HepG2 (cell line): ENCODE data around the gene SSBP4. TPM values are rescaled to one million over a fixed set of nuclear protein-coding genes. Genes with fewer than 3 reads are reported as not detected.

Source experiments
- ATF1 ChIP-seq: IDR thresholded peaks from 2 replicates; pipeline ENCODE4 v1.6.1; 2016; ENCODE audit warnings: mild to moderate bottlenecking, control low read depth
- ATM ChIP-seq: fragments of 450-650 bp; IDR thresholded peaks from 2 replicates; pipeline ENCODE4 v1.7.1; 2017; ENCODE audit warnings: mild to moderate bottlenecking, borderline replicate concordance
- BRCA1 ChIP-seq: sonication (generic); formaldehyde crosslinking; IDR thresholded peaks from 2 replicates; pipeline ENCODE4 v1.4.0; 2020; ENCODE audit warnings: missing genetic modification reagents
- CENPX ChIP-seq: sonication (generic); formaldehyde crosslinking; IDR thresholded peaks from 2 replicates; pipeline ENCODE4 v1.9.0; 2021; ENCODE audit warnings: mild to moderate bottlenecking, missing genetic modification reagents, moderate library complexity
- FIP1L1 ChIP-seq: fragments of 200-400 bp; formaldehyde crosslinking; IDR thresholded peaks from 2 replicates; pipeline ENCODE4 v1.6.1; 2018; ENCODE audit warnings: low read depth, mild to moderate bottlenecking, low read length, moderate library complexity, borderline replicate concordance; ENCODE audit not compliant: insufficient read depth
- KDM4B ChIP-seq: sonication (generic); formaldehyde crosslinking; IDR thresholded peaks from 2 replicates; pipeline ENCODE4 v1.4.0; 2020; ENCODE audit warnings: missing genetic modification reagents
- NFYC ChIP-seq: IDR thresholded peaks from 2 replicates; pipeline ENCODE4 v1.6.1; 2016; ENCODE audit warnings: missing genetic modification reagents, missing compliant biosample characterization
- NRL ChIP-seq: sonication (generic); formaldehyde crosslinking; IDR thresholded peaks from 2 replicates; pipeline ENCODE4 v1.5.0; 2020; ENCODE audit warnings: missing genetic modification reagents, mild to moderate bottlenecking, moderate library complexity, borderline replicate concordance
- RCOR2 ChIP-seq: IDR thresholded peaks from 2 replicates; pipeline ENCODE4 v1.6.1; 2016; ENCODE audit warnings: missing biosample characterization, missing genetic modification reagents
- REXO4 ChIP-seq: sonication (generic); formaldehyde crosslinking; IDR thresholded peaks from 2 replicates; pipeline ENCODE4 v1.8.0; 2022; ENCODE audit warnings: missing genetic modification reagents, mild to moderate bottlenecking, borderline replicate concordance
- SATB2 ChIP-seq: sonication (generic); formaldehyde crosslinking; IDR thresholded peaks from 2 replicates; pipeline ENCODE4 v1.5.0; 2020; ENCODE audit warnings: missing genetic modification reagents
- WIZ ChIP-seq: sonication (generic); formaldehyde crosslinking; IDR thresholded peaks from 2 replicates; pipeline ENCODE4 v1.5.1; 2020; ENCODE audit warnings: mild to moderate bottlenecking, missing genetic modification reagents
- ZFP62 ChIP-seq: sonication (generic); formaldehyde crosslinking; IDR thresholded peaks from 2 replicates; pipeline ENCODE4 v1.4.0; 2020; ENCODE audit warnings: missing genetic modification reagents
- ZNF282 ChIP-seq: fragments of 450-650 bp; IDR thresholded peaks from 2 replicates; pipeline ENCODE4 v1.6.1; 2018; ENCODE audit not compliant: partially characterized antibody
- ZNF484 ChIP-seq: sonication (generic); formaldehyde crosslinking; IDR thresholded peaks from 2 replicates; pipeline ENCODE4 v1.5.1; 2020; ENCODE audit warnings: mild to moderate bottlenecking, low read depth, missing genetic modification reagents, borderline replicate concordance
- ZNF672 ChIP-seq: sonication (generic); formaldehyde crosslinking; IDR thresholded peaks from 2 replicates; pipeline ENCODE4 v1.8.1; 2022; ENCODE audit warnings: missing genetic modification reagents
- ZSCAN20 ChIP-seq: sonication (generic); formaldehyde crosslinking; IDR thresholded peaks from 2 replicates; pipeline ENCODE4 v1.4.0; 2020; ENCODE audit warnings: missing genetic modification reagents, mild to moderate bottlenecking, borderline replicate concordance
- polyA plus RNA-seq, 8 experiments: library from polyadenylated mRNA; depleted of rRNA in 3 of 8; stranded (reverse) in 7 of 8; unstranded in 1 of 8; fragments of >200 nt; fragmentation: Illumina TruSeq in 4 of 8; extraction: Trizol in 4 of 8; gene quantifications; 2 replicates each; pipeline versions ENCODE4 v1.2.1 to v1.2.3, GENCODE V29; 2011 to 2016; ENCODE audit warnings: low read depth in 4 of 8, missing spikeins in 1 of 8, mixed read lengths in 1 of 8; ENCODE audit not compliant: insufficient read depth in 1 of 8
- total RNA-seq, 5 experiments: library from RNA; depleted of rRNA; stranded (reverse); fragments of >200 nt; fragmentation: Illumina TruSeq; extraction: Trizol; gene quantifications; 2 replicates each; pipeline ENCODE4 v1.2.3, GENCODE V29; 2016; ENCODE audit warnings: low read depth in 1 of 5
- TF ChIP-seq, protein P1 (sequence below): sonication (generic); formaldehyde crosslinking; IDR thresholded peaks from 2 replicates; pipeline ENCODE4 v1.4.0; 2020; ENCODE audit warnings: low read depth, missing genetic modification reagents
- TF ChIP-seq, protein P2 (sequence below): IDR thresholded peaks from 2 replicates; pipeline ENCODE4 v1.6.1; 2016; ENCODE audit warnings: low read depth, control low read depth
- TF ChIP-seq, protein P3 (sequence below): sonication (generic); formaldehyde crosslinking; IDR thresholded peaks from 2 replicates; pipeline ENCODE4 v1.4.0; 2020; ENCODE audit warnings: low read depth, mild to moderate bottlenecking, missing genetic modification reagents
- TF ChIP-seq, protein P4 (sequence below): sonication (generic); formaldehyde crosslinking; IDR thresholded peaks from 2 replicates; pipeline ENCODE4 v1.8.1; 2023; ENCODE audit warnings: mild to moderate bottlenecking, missing genetic modification reagents, borderline replicate concordance
- TF ChIP-seq, protein P5 (sequence below): sonication (generic); formaldehyde crosslinking; IDR thresholded peaks from 2 replicates; pipeline ENCODE4 v1.9.0; 2021; ENCODE audit warnings: missing genetic modification reagents, mild to moderate bottlenecking, borderline replicate concordance

Gene SSBP4
- total and polyA plus RNA-seq, 2 of the 13 experiments (the other 11 are each of a cell fraction or from before 2014, with no cell fraction given) = 20.8 to 39.5 TPM

DNA sequence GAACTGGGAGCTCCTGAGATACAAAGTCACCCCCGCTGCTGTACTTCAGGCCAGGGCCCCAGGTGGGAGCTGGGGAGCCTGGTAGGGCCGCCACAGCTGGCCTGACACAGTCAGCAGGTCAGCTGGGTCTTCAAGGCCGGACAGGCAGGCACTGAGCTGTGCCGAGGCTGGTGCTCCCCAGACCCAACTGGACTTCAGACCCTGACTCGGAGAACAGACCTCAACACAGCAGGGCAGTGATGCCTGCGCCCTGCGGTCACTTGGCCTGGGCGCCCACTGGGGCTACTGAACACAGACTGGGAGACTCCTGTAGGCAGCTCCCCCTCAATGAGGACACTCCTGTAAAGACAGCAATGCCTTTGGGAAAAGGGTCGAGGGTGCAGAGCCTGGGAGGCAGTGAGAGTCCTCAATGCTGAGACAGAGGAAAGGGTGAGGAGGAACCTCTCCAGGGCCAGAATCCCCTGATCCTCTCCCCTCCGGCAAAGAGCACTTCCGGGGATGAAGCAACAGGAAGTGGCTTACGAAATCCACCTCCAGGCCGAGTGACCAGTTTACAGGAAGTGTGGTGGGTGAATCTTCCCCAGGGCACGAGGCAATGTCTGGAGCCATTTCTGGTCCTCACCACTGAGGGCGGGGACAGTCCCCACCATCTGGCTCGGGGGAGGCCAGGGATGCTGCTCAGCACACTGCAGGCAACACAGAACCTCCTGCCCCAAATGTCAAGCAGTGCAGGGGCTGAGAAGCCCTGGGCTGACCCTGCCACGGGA, 59.5 kb downstream of the SSBP4 start (continued):
- TF ChIP-seq, protein P1, sequence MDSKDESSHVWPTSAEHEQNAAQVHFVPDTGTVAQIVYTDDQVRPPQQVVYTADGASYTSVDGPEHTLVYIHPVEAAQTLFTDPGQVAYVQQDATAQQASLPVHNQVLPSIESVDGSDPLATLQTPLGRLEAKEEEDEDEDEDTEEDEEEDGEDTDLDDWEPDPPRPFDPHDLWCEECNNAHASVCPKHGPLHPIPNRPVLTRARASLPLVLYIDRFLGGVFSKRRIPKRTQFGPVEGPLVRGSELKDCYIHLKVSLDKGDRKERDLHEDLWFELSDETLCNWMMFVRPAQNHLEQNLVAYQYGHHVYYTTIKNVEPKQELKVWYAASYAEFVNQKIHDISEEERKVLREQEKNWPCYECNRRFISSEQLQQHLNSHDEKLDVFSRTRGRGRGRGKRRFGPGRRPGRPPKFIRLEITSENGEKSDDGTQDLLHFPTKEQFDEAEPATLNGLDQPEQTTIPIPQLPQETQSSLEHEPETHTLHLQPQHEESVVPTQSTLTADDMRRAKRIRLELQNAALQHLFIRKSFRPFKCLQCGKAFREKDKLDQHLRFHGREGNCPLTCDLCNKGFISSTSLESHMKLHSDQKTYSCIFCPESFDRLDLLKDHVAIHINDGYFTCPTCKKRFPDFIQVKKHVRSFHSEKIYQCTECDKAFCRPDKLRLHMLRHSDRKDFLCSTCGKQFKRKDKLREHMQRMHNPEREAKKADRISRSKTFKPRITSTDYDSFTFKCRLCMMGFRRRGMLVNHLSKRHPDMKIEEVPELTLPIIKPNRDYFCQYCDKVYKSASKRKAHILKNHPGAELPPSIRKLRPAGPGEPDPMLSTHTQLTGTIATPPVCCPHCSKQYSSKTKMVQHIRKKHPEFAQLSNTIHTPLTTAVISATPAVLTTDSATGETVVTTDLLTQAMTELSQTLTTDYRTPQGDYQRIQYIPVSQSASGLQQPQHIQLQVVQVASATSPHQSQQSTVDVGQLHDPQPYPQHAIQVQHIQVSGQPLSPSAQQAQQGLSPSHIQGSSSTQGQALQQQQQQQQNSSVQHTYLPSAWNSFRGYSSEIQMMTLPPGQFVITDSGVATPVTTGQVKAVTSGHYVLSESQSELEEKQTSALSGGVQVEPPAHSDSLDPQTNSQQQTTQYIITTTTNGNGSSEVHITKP (CRISPR knock-in tag) = peak; percentile 86
- TF ChIP-seq, protein P2, sequence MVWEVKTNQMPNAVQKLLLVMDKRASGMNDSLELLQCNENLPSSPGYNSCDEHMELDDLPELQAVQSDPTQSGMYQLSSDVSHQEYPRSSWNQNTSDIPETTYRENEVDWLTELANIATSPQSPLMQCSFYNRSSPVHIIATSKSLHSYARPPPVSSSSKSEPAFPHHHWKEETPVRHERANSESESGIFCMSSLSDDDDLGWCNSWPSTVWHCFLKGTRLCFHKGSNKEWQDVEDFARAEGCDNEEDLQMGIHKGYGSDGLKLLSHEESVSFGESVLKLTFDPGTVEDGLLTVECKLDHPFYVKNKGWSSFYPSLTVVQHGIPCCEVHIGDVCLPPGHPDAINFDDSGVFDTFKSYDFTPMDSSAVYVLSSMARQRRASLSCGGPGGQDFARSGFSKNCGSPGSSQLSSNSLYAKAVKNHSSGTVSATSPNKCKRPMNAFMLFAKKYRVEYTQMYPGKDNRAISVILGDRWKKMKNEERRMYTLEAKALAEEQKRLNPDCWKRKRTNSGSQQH (CRISPR knock-in tag) = no peak; the same call in 1 of the 2 replicates
- TF ChIP-seq ZNF672 (CRISPR knock-in tag) (no peak), ATM (no peak), ZNF282 (no peak), REXO4 (no peak), ZNF484 (CRISPR knock-in tag) (no peak), BRCA1 (no peak), NRL (CRISPR knock-in tag) (peak; percentile 37; the same call in 1 of the 2 replicates), WIZ (CRISPR knock-in tag) (no peak), RCOR2 (CRISPR knock-in tag) (peak; percentile 93), ZFP62 (CRISPR knock-in tag) (no peak), ZSCAN20 (CRISPR knock-in tag) (no peak), FIP1L1 (no peak), KDM4B (CRISPR knock-in tag) (peak; percentile 92), SATB2 (CRISPR knock-in tag) (no peak), CENPX (CRISPR knock-in tag) (no peak), NFYC (CRISPR knock-in tag) (no peak), ATF1 (CRISPR knock-in tag) (no peak)
- TF ChIP-seq, protein P3, sequence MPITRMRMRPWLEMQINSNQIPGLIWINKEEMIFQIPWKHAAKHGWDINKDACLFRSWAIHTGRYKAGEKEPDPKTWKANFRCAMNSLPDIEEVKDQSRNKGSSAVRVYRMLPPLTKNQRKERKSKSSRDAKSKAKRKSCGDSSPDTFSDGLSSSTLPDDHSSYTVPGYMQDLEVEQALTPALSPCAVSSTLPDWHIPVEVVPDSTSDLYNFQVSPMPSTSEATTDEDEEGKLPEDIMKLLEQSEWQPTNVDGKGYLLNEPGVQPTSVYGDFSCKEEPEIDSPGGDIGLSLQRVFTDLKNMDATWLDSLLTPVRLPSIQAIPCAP (CRISPR knock-in tag) = no peak
- TF ChIP-seq, protein P4, sequence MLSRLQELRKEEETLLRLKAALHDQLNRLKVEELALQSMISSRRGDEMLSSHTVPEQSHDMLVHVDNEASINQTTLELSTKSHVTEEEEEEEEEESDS = no peak
- TF ChIP-seq, protein P5, sequence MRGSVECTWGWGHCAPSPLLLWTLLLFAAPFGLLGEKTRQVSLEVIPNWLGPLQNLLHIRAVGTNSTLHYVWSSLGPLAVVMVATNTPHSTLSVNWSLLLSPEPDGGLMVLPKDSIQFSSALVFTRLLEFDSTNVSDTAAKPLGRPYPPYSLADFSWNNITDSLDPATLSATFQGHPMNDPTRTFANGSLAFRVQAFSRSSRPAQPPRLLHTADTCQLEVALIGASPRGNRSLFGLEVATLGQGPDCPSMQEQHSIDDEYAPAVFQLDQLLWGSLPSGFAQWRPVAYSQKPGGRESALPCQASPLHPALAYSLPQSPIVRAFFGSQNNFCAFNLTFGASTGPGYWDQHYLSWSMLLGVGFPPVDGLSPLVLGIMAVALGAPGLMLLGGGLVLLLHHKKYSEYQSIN = no peak
